Neuronal stem cell (in vitro differentiated cells): ENCODE measurements around the gene ACTN4.
A peak's percentile ranks its signal among the peaks of the same experiment; 100 is the strongest.

Source experiments
- DNase-seq: peaks from one replicate; pipeline ENCODE4 v3.0.0-alpha.2; 2013; ENCODE audit warnings: low spot score
- H2AFZ ChIP-seq: one replicate; pipeline ENCODE4 v1.6.1; 2013; ENCODE audit warnings: mild to moderate bottlenecking, low read length, inconsistent platforms
- H2AK5ac ChIP-seq: 2 replicates; pipeline ENCODE4 v1.6.1; 2013; ENCODE audit warnings: low read depth, mild to moderate bottlenecking, inconsistent platforms, low read length, moderate library complexity, mixed read lengths
- H2BK120ac ChIP-seq: 2 replicates; pipeline ENCODE4 v1.6.1; 2013; ENCODE audit warnings: low read depth, mild to moderate bottlenecking, inconsistent platforms, low read length, moderate library complexity, mixed read lengths
- H2BK12ac ChIP-seq: one replicate; pipeline ENCODE4 v1.6.1; 2013; ENCODE audit warnings: low read length, inconsistent platforms
- H2BK15ac ChIP-seq: 2 replicates; pipeline ENCODE4 v1.6.1; 2013; ENCODE audit warnings: mild to moderate bottlenecking, low read length, inconsistent platforms, mixed read lengths
- H2BK5ac ChIP-seq: one replicate; pipeline ENCODE4 v1.6.1; 2013; ENCODE audit warnings: inconsistent platforms, mild to moderate bottlenecking, low read length, moderate library complexity
- H3K14ac ChIP-seq: one replicate; pipeline ENCODE4 v1.6.1; 2013; ENCODE audit warnings: low read length, inconsistent platforms
- H3K18ac ChIP-seq: 2 replicates; pipeline ENCODE4 v1.6.1; 2013; ENCODE audit warnings: low read length, inconsistent platforms
- H3K23ac ChIP-seq: 2 replicates; pipeline ENCODE4 v1.6.1; 2013; ENCODE audit warnings: low read depth, mild to moderate bottlenecking, mixed read lengths, low read length, inconsistent platforms; ENCODE audit not compliant: poor library complexity
- H3K27ac ChIP-seq: replicated peaks from 3 replicates; pipeline ENCODE4 v1.5.1; 2013; ENCODE audit warnings: low read length, inconsistent platforms
- H3K27me3 ChIP-seq, 3 experiments: 2 replicates each; pipeline ENCODE4 v1.6.1; 2013; ENCODE audit warnings: low read length in 3 of 3, mild to moderate bottlenecking in 2 of 3, inconsistent platforms in 1 of 3, low read depth in 1 of 3, mixed read lengths in 1 of 3, moderate library complexity in 1 of 3; ENCODE audit not compliant: control insufficient read depth in 3 of 3, insufficient read depth in 3 of 3
- H3K36me3 ChIP-seq, 2 donors: replicated peaks in 1 of 2; 2 replicates each; pipeline ENCODE4 v1.6.1; 2013; ENCODE audit warnings: low read length in 2 of 2; ENCODE audit not compliant: control insufficient read depth in 2 of 2, insufficient read depth in 2 of 2
- H3K4ac ChIP-seq: 2 replicates; pipeline ENCODE4 v1.6.1; 2013; ENCODE audit warnings: inconsistent platforms, mild to moderate bottlenecking, low read length, moderate library complexity
- H3K4me1 ChIP-seq, 2 donors: 1 replicate in 1 of 2; 2 replicates in 1 of 2; pipeline ENCODE4 v1.6.1; 2013; ENCODE audit warnings: low read length in 2 of 2, low read depth in 1 of 2; ENCODE audit not compliant: control insufficient read depth in 2 of 2, insufficient read depth in 1 of 2
- H3K4me2 ChIP-seq: one replicate; pipeline ENCODE4 v1.6.1; 2013; ENCODE audit warnings: mild to moderate bottlenecking, low read length, inconsistent platforms; ENCODE audit not compliant: insufficient read depth, poor library complexity, severe bottlenecking
- H3K4me3 ChIP-seq, 2 donors: 2 replicates each; pipeline ENCODE4 v1.5.1; 2013; ENCODE audit warnings: low read length in 2 of 2, mild to moderate bottlenecking in 2 of 2, inconsistent platforms in 1 of 2, moderate library complexity in 1 of 2
- H3K79me1 ChIP-seq: one replicate; pipeline ENCODE4 v1.6.1; 2013; ENCODE audit warnings: low read depth, mild to moderate bottlenecking, inconsistent platforms, low read length, moderate library complexity
- H3K9ac ChIP-seq: one replicate; pipeline ENCODE4 v1.6.1; 2013; ENCODE audit warnings: mild to moderate bottlenecking, low read depth, low read length, inconsistent platforms; ENCODE audit not compliant: poor library complexity
- H3K9me3 ChIP-seq, 2 donors: replicated peaks in 1 of 2; 2 replicates each; pipeline versions ENCODE3 to v1.6.1; 2013; ENCODE audit warnings: low read length in 2 of 2, mild to moderate bottlenecking in 2 of 2, inconsistent platforms in 1 of 2, low read depth in 1 of 2, mixed read lengths in 1 of 2, moderate library complexity in 1 of 2; ENCODE audit not compliant: control insufficient read depth in 2 of 2, insufficient read depth in 1 of 2
- H4K8ac ChIP-seq: one replicate; pipeline ENCODE4 v1.6.1; 2013; ENCODE audit warnings: low read depth, mild to moderate bottlenecking, inconsistent platforms, low read length, moderate library complexity
- H4K91ac ChIP-seq: one replicate; pipeline ENCODE4 v1.6.1; 2013; ENCODE audit warnings: low read length, low read depth, mild to moderate bottlenecking, inconsistent platforms; ENCODE audit not compliant: poor library complexity
- WGBS, 2 donors: extraction: QIAGEN DNeasy Blood & Tissue Kit; methylation state at CpG; one replicate each; pipeline ENCODE4 v1.1.7; 2013; ENCODE audit warnings: missing lambda C conversion rate in 2 of 2, mixed read lengths in 1 of 2; ENCODE audit not compliant: insufficient read length in 2 of 2, insufficient replicate concordance in 1 of 2; ENCODE audit errors: extremely low coverage in 2 of 2; 5-methylcytosine and 5-hydroxymethylcytosine counted together

The ACTN4 gene

GRCh38 chr19:38721979-38722773 lies 74.7 kb downstream of the ACTN4 start:
- peak overlapping the region; percentile 90 for H2AK5ac ChIP-seq
- peak; percentile 46 for DNase-seq

DNA sequence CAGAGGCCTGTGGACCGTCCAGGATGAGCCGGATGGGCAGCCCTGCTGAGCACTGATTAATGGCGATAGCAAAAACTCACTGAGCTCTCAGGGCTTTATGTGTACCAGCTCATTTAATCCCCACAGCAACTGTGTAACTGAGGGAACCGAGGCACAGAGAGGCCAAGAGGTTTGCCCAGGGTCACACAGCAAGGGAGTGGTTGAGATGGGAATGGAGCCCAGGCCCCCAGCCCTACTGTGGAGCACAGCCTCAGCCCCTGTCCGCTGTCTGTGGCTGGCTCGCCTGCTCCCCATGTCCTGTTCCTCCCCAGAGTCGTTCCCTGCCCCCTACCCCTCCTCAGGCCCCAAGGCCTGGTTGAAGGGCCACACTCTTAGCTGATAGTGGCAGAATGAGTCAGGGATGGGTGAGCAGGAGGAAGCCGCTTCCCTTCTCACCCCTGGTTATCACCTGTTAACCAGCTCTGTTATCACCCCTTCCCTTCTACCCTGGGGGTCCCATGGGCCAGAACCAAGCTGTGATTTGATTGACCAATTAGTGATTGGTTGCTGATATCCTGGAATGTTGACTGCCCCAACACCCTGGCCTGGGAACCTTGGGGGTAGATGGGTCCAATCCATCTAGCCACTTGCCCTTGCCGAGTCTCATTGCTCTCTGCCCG lies 75.6 kb downstream of the ACTN4 start:
- Histone ChIP-seq H3K36me3 (peaks cover 66 to 100% of the 10 kb centered on the region in 2 donors), H4K91ac (no peak overlapping the region), H3K27me3 (no peaks in the 10 kb centered on the region), H3K4me3 (no peak overlapping the region), H2BK5ac (no peak overlapping the region), H3K9ac (peak overlapping the region; percentile 53), H3K18ac (peak overlapping the region; percentile 48), H4K8ac (no peak overlapping the region), H2AFZ (no peak overlapping the region), H3K14ac (peak overlapping the region; percentile 64), H3K27ac (peak overlapping the region; percentile 72), H2BK120ac (no peak overlapping the region), H3K79me1 (peaks cover 23% of the 10 kb centered on the region), H3K9me3 (no peaks in the 10 kb centered on the region), H3K4ac (no peak overlapping the region), H2BK15ac (peak overlapping the region; percentile 58), H3K23ac (peak overlapping the region; percentile 96), H2BK12ac (no peak overlapping the region), H3K4me2 (no peak overlapping the region), H3K4me1 (peaks cover 7 to 24% of the 10 kb centered on the region in 2 donors), H2AK5ac (peak overlapping the region; percentile 76)
- no peak for DNase-seq
- WGBS, 2 donors, result no CpG with 5 or more reads among the region's 10 CpGs

More at GRCh38 chr19:38721979-38722773, 74.7 kb downstream of the ACTN4 start:
- H3K9me3 ChIP-seq, result no peaks in the 10 kb centered on the region
- peaks cover 27% of the 10 kb centered on the region for H3K79me1 ChIP-seq
- peak overlapping the region; percentile 87 for H3K4ac ChIP-seq
- H2BK15ac ChIP-seq, result peak overlapping the region; percentile 71
- peak overlapping the region; percentile 73 for H3K9ac ChIP-seq
- peak overlapping the region; percentile 94 for H2BK5ac ChIP-seq
- H3K18ac ChIP-seq, result peak overlapping the region; percentile 95
- no peak overlapping the region for H2BK12ac ChIP-seq
- no peak overlapping the region for H3K4me3 ChIP-seq
- peak overlapping the region; percentile 32 for H3K4me2 ChIP-seq
- H3K36me3 ChIP-seq, result peaks cover 70 to 100% of the 10 kb centered on the region in 2 donors
- H3K27ac ChIP-seq, result peak overlapping the region; percentile 75
- peak overlapping the region; percentile 84 for H2BK120ac ChIP-seq
- WGBS, 2 donors, result no CpG with 5 or more reads among the region's 17 CpGs
- peak overlapping the region; percentile 87 for H3K23ac ChIP-seq
- no peak overlapping the region for H2AFZ ChIP-seq
- H3K4me1 ChIP-seq, result peaks cover 7 to 24% of the 10 kb centered on the region in 2 donors
- no peaks in the 10 kb centered on the region for H3K27me3 ChIP-seq
- no peak overlapping the region for H3K14ac ChIP-seq
- no peak overlapping the region for H4K91ac ChIP-seq
- no peak overlapping the region for H4K8ac ChIP-seq

DNA sequence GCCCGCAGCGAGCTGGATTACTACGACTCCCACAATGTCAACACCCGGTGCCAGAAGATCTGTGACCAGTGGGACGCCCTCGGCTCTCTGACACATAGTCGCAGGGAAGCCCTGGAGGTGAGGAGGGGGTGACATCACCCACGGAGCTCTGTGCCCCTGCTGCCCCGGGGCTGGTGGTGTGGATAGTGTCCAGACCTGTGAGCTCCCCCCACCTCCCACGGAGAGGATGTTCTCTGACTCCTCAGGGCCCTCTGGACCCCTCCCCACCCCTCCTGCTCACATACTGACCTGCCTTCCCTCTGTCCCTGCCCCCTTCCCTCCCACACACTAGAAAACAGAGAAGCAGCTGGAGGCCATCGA lies 76.1 kb downstream of the ACTN4 start:
- WGBS, 2 donors, result no CpG with 5 or more reads among the region's 11 CpGs
- Histone ChIP-seq H3K79me1 (peaks cover 23% of the 10 kb centered on the region), H3K4me1 (peaks cover 7 to 22% of the 10 kb centered on the region in 2 donors)

More for the DNA sequence above, 76.1 kb downstream of the ACTN4 start:
- no peak overlapping the region for H2BK12ac ChIP-seq
- H3K4me2 ChIP-seq, result no peak overlapping the region
- no peak for DNase-seq
- peak overlapping the region; percentile 46 for H2AK5ac ChIP-seq
- H3K4me3 ChIP-seq, result no peak overlapping the region
- no peaks in the 10 kb centered on the region for H3K9me3 ChIP-seq
- H3K27me3 ChIP-seq, result no peaks in the 10 kb centered on the region
- peak overlapping the region; percentile 58 for H2BK15ac ChIP-seq
- peak overlapping the region; percentile 64 for H3K14ac ChIP-seq
- peaks cover 68 to 99% of the 10 kb centered on the region in 2 donors for H3K36me3 ChIP-seq
- peak overlapping the region; percentile 48 for H3K18ac ChIP-seq
- H2AFZ ChIP-seq, result no peak overlapping the region
- peak overlapping the region; percentile 96 for H3K23ac ChIP-seq
- H3K9ac ChIP-seq, result no peak overlapping the region
- no peak overlapping the region for H3K27ac ChIP-seq
- no peak overlapping the region for H4K8ac ChIP-seq
- H2BK120ac ChIP-seq, result no peak overlapping the region
- no peak overlapping the region for H3K4ac ChIP-seq
- no peak overlapping the region for H4K91ac ChIP-seq
- no peak overlapping the region for H2BK5ac ChIP-seq
